Esophagus squamous epithelium (tissue), 5 donors: ENCODE data around the gene BAG3. TPM values are rescaled to one million over a fixed set of nuclear protein-coding genes. Genes with fewer than 3 reads are reported as not detected.

Experiments used
- DNase-seq: peaks from one replicate; lab custom pipeline; 2025; lab: John Stamatoyannopoulos, UW
- H3K27ac ChIP-seq, 4 donors: fragments of 200-600 bp; sonication (generic); one replicate each; pipeline ENCODE4 v1.5.1; 2016 to 2019; ENCODE audit warnings: mild to moderate bottlenecking in 1 of 4
- H3K27me3 ChIP-seq, 4 donors: fragments of 200-600 bp; sonication (generic); 1 replicate in 3 of 4; 2 replicates in 1 of 4; pipeline versions ENCODE4 v1.5.1 to v1.6.0; 2017 to 2021; ENCODE audit warnings: antibody characterized with exemption in 1 of 4
- H3K36me3 ChIP-seq, 3 donors: fragments of 200-600 bp; sonication (generic); one replicate each; pipeline ENCODE4 v1.5.1; 2016 to 2019
- H3K4me1 ChIP-seq, 3 donors: fragments of 200-600 bp; sonication (generic); one replicate each; pipeline ENCODE4 v1.5.1; 2017 to 2019
- H3K4me3 ChIP-seq, 4 donors: fragments of 200-600 bp; sonication (generic); 1 replicate in 3 of 4; 2 replicates in 1 of 4; pipeline ENCODE4 v1.5.1; 2016 to 2019; ENCODE audit warnings: mild to moderate bottlenecking in 2 of 4, moderate library complexity in 1 of 4
- H3K9me3 ChIP-seq, 3 donors: fragments of 200-600 bp; sonication (generic); one replicate each; pipeline ENCODE4 v1.5.1; 2016 to 2019
- CTCF ChIP-seq, 6 experiments: fragments of 450-650 bp in 4 of 6; fragments of 200-600 bp in 2 of 6; sonication (generic) in 2 of 6; IDR thresholded peaks; one replicate each; pipeline ENCODE4 v1.5.1; 2016 to 2019; ENCODE audit warnings: antibody characterized with exemption in 6 of 6, mild to moderate bottlenecking in 4 of 6, moderate library complexity in 4 of 6
- POLR2A ChIP-seq, 4 donors: fragments of 450-650 bp; IDR thresholded peaks; one replicate each; pipeline ENCODE4 v1.6.1; 2017; ENCODE audit warnings: antibody characterized with exemption in 4 of 4, mild to moderate bottlenecking in 4 of 4, moderate library complexity in 3 of 4
- WGBS, 2 donors: methylation state at CpG; one replicate each; pipeline ENCODE4 v1.1.5; 2018; 5-methylcytosine and 5-hydroxymethylcytosine counted together
- intact Hi-C: fragments of 100-400 bp; cut with DNase I; formaldehyde crosslinking; loops from one replicate; pipeline ENCODE4 v1.15.0; 2022
- total RNA-seq, 4 donors: library from RNA; depleted of rRNA; stranded (reverse); fragments of >200 nt; gene quantifications; one replicate each; pipeline ENCODE4 v1.1.0, GENCODE V29; 2016
- donor health status: DM: yes; HTN: yes; CAD: no.

BAG3 gene
- total RNA-seq, 4 donors from 2014 or later: 51.6 to 102 (median 57.2) TPM

DNA sequence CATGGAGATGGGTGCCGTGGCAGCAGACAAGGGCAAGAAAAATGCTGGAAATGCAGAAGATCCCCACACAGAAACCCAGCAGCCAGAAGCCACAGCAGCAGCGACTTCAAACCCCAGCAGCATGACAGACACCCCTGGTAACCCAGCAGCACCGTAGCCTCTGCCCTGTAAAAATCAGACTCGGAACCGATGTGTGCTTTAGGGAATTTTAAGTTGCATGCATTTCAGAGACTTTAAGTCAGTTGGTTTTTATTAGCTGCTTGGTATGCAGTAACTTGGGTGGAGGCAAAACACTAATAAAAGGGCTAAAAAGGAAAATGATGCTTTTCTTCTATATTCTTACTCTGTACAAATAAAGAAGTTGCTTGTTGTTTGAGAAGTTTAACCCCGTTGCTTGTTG, 25.9 kb downstream of the BAG3 start:
- Histone ChIP-seq H3K27ac (no peak overlapping the region), H3K27me3 (no peaks in the 10 kb centered on the region), H3K9me3 (no peaks in the 10 kb centered on the region), H3K36me3 (peaks cover 25 to 62% (median 44%) of the 10 kb centered on the region in 3 donors), H3K4me1 (peaks cover 23 to 56% (median 31%) of the 10 kb centered on the region in 3 donors), H3K4me3 (no peak overlapping the region)
- DNase-seq: no peak
- WGBS, 2 donors: 87 to 93% methylated on average over 5 to 6 of the region's 6 CpGs
- no peak for TF ChIP-seq CTCF (IDR thresholded peaks at IDR 0.05)
- intact Hi-C loops: no loop called here

DNA sequence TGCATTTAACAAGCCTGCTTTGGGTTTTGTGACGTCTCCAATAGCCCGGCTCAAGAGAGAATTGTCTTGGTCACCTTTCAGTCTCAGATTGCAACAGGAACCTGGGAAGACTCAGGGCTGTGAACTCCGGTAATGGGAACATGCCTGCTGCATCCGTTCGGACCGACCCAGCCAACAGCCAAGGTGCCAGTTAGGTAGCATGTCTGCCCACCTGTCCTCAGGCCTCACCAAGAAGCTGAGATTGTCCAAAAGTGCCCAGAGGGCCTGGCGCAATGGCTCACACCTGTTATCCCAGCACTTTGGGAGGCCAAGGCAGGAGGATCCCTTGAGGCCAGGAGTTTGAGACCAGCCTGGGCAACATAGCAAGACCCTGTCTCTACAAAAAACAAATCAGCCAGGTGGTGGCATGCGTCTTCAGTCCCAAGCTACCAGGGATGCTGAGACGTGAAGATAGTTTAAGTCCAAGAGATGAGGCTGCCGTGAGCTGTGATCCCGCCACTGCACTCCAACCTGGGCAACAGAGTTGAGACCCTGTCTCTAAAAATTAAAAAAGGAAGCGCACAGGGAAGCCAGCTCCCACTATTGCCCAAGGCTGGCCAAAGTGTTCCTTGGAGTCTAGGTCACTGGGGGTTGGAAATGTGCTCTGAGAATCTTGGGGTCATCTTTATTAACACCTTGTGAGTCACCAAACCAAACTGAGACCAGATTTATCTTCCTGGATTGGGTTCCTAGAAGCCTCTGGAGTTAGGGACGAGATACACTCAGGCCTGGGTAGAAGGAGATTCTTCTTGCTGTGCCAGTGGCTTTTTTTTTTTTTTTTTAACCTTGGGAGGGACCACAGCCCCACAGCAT, 26.9 kb downstream of the BAG3 start:
- TF ChIP-seq CTCF (IDR thresholded peaks at IDR 0.05): no peak
- no peak for TF ChIP-seq POLR2A (IDR thresholded peaks at IDR 0.05)
- peak overlapping the region in 3 of 4 donors; percentile 82 to 92 (median 92) for H3K27ac ChIP-seq
- H3K27me3 ChIP-seq: no peaks in the 10 kb centered on the region
- H3K4me1 ChIP-seq: peaks cover 26 to 66% (median 31%) of the 10 kb centered on the region in 3 donors
- intact Hi-C loops: no loop called here
- DNase-seq: no peak
- no peaks in the 10 kb centered on the region for H3K9me3 ChIP-seq
- H3K4me3 ChIP-seq: no peak overlapping the region
- WGBS, 2 donors: 81 to 84% methylated on average over 8 to 12 of the region's 13 CpGs
- H3K36me3 ChIP-seq: peaks cover 15 to 52% (median 34%) of the 10 kb centered on the region in 3 donors

- peak overlapping the region; percentile 82 to 92 (median 90) for H3K27ac ChIP-seq
- no peak for DNase-seq
Observed at GRCh38 chr10:119679480-119679829, 28.3 kb downstream of the BAG3 start.

GRCh38 chr10:119680050-119680449, 28.9 kb downstream of the BAG3 start:
- H3K4me3 ChIP-seq: peak overlapping the region in 1 of 4 donors; percentile 29
- no peak for DNase-seq
- H3K27ac ChIP-seq: peak overlapping the region; percentile 82 to 92 (median 90)
- peaks cover 26 to 67% (median 31%) of the 10 kb centered on the region in 3 donors for H3K4me1 ChIP-seq
- no peaks in the 10 kb centered on the region for H3K27me3 ChIP-seq
- H3K36me3 ChIP-seq: peaks cover 13 to 33% (median 18%) of the 10 kb centered on the region in 3 donors
- WGBS, 2 donors: 13 to 35% methylated on average over 4 of the region's 4 CpGs
- no peaks in the 10 kb centered on the region for H3K9me3 ChIP-seq
- intact Hi-C loops: loop anchor here (10.0 kb wide), 1 partner anchor 185 kb away; no protein-coding TSS in a partner anchor
- TF ChIP-seq POLR2A (IDR thresholded peaks at IDR 0.05) (no peak), CTCF (IDR thresholded peaks at IDR 0.05) (no peak)

More at GRCh38 chr10:119679480-119679829, 28.3 kb downstream of the BAG3 start:
- intact Hi-C loops: no loop called here
- H3K9me3 ChIP-seq: no peaks in the 10 kb centered on the region
- H3K4me1 ChIP-seq: peaks cover 26 to 72% (median 31%) of the 10 kb centered on the region in 3 donors
- peaks cover 13 to 39% (median 23%) of the 10 kb centered on the region in 3 donors for H3K36me3 ChIP-seq
- TF ChIP-seq POLR2A (IDR thresholded peaks at IDR 0.05) (no peak), CTCF (IDR thresholded peaks at IDR 0.05) (no peak)
- WGBS, 2 donors: 63 to 79% methylated on average over 7 of the region's 7 CpGs
- no peak overlapping the region for H3K4me3 ChIP-seq
- no peaks in the 10 kb centered on the region for H3K27me3 ChIP-seq

GRCh38 chr10:119680650-119681081, 29.5 kb downstream of the BAG3 start:
- Histone ChIP-seq H3K27ac (peak overlapping the region; percentile 82 to 92 (median 90)), H3K36me3 (peaks cover 13 to 28% (median 17%) of the 10 kb centered on the region in 3 donors), H3K9me3 (no peaks in the 10 kb centered on the region), H3K4me1 (peaks cover 26 to 63% (median 31%) of the 10 kb centered on the region in 3 donors), H3K27me3 (no peaks in the 10 kb centered on the region), H3K4me3 (peak overlapping the region in 2 of 4 donors; percentile 20 to 29)
- no peak for TF ChIP-seq CTCF (IDR thresholded peaks at IDR 0.05)
- 13 to 23% methylated on average over 8 to 9 of the region's 9 CpGs for WGBS, 2 donors
- intact Hi-C loops: loop anchor here (10.0 kb wide), 1 partner anchor 184 kb away; no protein-coding TSS in a partner anchor
- no peak for DNase-seq
